BJ (cell line): ENCODE data around the gene UST. TPM values are rescaled to one million over a fixed set of nuclear protein-coding genes. Genes with fewer than 3 reads are reported as not detected.

Source experiments
- CTCF ChIA-PET: fragments of 350-600 bp; formaldehyde crosslinking; extraction: SDS; loops from one replicate; lab custom pipeline; 2021; ENCODE audit warnings: antibody characterized with exemption, inconsistent platforms; lab: Yijun Ruan, JAX
- POLR2A ChIA-PET: fragments of 300-600 bp; sonication (Branson Sonifier 250); formaldehyde crosslinking; extraction: SDS; loops from one replicate; lab custom pipeline; 2021; ENCODE audit warnings: antibody characterized with exemption; lab: Charles Lee
- DNase-seq: peaks from one replicate; pipeline ENCODE4 v3.0.0-alpha.2; 2011; ENCODE audit warnings: low read depth
- H3K27me3 ChIP-seq: 2 replicates; pipeline ENCODE4 v1.6.0; 2011; ENCODE audit warnings: low read length; ENCODE audit not compliant: control insufficient read depth, insufficient read depth
- H3K36me3 ChIP-seq: 2 replicates; pipeline ENCODE4 v1.5.1; 2011; ENCODE audit warnings: low read length; ENCODE audit not compliant: control insufficient read depth, insufficient read depth
- H3K4me3 ChIP-seq: 2 replicates; pipeline ENCODE4 v1.5.1; 2011; ENCODE audit warnings: low read depth, mild to moderate bottlenecking, control low read depth, low read length
- polyA plus RNA-seq: library from polyadenylated mRNA; depleted of rRNA; stranded (reverse); fragments of >200 nt; gene quantifications from 2 replicates; pipeline ENCODE4 v1.2.3, GENCODE V29; 2011
- TF ChIP-seq, protein P1 (sequence below): IDR thresholded peaks from 2 replicates; pipeline ENCODE4 v1.5.1; 2011; ENCODE audit warnings: low read depth, mild to moderate bottlenecking, control low read depth, inconsistent platforms, low read length, moderate library complexity; ENCODE audit not compliant: insufficient read depth

Gene UST
- polyA plus RNA-seq, 1 experiment: 6.8 TPM

GRCh38 chr6:149079911-149080491, 333.2 kb downstream of the UST start:
- DNase-seq: peak; percentile 21
- CTCF ChIA-PET: interaction anchor here (1.0 to 2.6 kb wide), 14 partner anchors 9 to 501 kb away, joined by 3 to 38 read pairs (median 3); no protein-coding TSS in a partner anchor
- TF ChIP-seq, protein P1, sequence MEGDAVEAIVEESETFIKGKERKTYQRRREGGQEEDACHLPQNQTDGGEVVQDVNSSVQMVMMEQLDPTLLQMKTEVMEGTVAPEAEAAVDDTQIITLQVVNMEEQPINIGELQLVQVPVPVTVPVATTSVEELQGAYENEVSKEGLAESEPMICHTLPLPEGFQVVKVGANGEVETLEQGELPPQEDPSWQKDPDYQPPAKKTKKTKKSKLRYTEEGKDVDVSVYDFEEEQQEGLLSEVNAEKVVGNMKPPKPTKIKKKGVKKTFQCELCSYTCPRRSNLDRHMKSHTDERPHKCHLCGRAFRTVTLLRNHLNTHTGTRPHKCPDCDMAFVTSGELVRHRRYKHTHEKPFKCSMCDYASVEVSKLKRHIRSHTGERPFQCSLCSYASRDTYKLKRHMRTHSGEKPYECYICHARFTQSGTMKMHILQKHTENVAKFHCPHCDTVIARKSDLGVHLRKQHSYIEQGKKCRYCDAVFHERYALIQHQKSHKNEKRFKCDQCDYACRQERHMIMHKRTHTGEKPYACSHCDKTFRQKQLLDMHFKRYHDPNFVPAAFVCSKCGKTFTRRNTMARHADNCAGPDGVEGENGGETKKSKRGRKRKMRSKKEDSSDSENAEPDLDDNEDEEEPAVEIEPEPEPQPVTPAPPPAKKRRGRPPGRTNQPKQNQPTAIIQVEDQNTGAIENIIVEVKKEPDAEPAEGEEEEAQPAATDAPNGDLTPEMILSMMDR: no peak
- Histone ChIP-seq H3K4me3 (no peak overlapping the region), H3K27me3 (no peaks in the 10 kb centered on the region), H3K36me3 (no peaks in the 10 kb centered on the region)
- POLR2A ChIA-PET: interaction anchor here (0.5 to 0.8 kb wide), 4 partner anchors 14 to 263 kb away, joined by 3 to 22 read pairs (median 4); no protein-coding TSS in a partner anchor

DNA sequence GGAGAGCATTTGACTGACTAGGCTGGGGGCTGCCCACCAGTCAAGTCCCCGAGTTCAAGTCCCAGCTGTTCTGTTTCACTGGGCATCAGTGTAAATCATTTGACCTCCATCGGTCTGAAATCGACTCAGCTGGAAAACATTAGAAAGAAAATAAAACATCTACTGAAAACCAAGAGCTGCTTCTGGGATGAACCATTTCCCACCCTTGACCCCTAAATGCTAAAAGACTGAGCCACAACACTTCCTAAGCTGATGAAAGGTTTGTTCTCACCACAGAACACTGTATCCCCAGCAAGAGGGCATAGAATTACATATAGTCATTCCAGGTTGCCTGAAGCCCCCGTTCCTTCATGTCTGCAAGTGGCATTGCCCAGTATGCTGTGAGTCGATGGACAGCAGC, 333.7 kb downstream of the UST start:
- TF ChIP-seq, protein P1: no peak
- CTCF ChIA-PET: interaction anchor here (1.0 to 2.6 kb wide), 14 partner anchors 9 to 502 kb away, joined by 3 to 38 read pairs (median 3); no protein-coding TSS in a partner anchor
- no peaks in the 10 kb centered on the region for H3K27me3 ChIP-seq
- POLR2A ChIA-PET: interaction anchor here (0.6 to 0.8 kb wide), 2 partner anchors 36 to 52 kb away, joined by 3 to 4 read pairs; no protein-coding TSS in a partner anchor
- no peaks in the 10 kb centered on the region for H3K36me3 ChIP-seq
- DNase-seq: peak; percentile 10
- no peak overlapping the region for H3K4me3 ChIP-seq

- TF ChIP-seq, protein P1: no peak
- DNase-seq: no peak
- no peak overlapping the region for H3K4me3 ChIP-seq
- no peaks in the 10 kb centered on the region for H3K27me3 ChIP-seq
- ChIA-PET POLR2A (no interaction called here), CTCF (interaction anchor here (0.6 to 2.6 kb wide), 7 partner anchors 11 to 503 kb away, joined by 3 to 38 read pairs (median 3); no protein-coding TSS in a partner anchor)
- H3K36me3 ChIP-seq: no peaks in the 10 kb centered on the region
Measured at GRCh38 chr6:149081281-149081680, 334.5 kb downstream of the UST start.

- H3K27me3 ChIP-seq: no peaks in the 10 kb centered on the region
- no peak overlapping the region for H3K4me3 ChIP-seq
- no peak for DNase-seq
- ChIA-PET POLR2A (no interaction called here), CTCF (interaction anchor here (0.5 to 2.5 kb wide), 9 partner anchors 13 to 435 kb away, joined by 3 to 18 read pairs (median 4); no protein-coding TSS in a partner anchor)
- TF ChIP-seq, protein P1: peak; percentile 79
- H3K36me3 ChIP-seq: no peaks in the 10 kb centered on the region
Measured at GRCh38 chr6:149082320-149082719, 335.5 kb downstream of the UST start.

DNA sequence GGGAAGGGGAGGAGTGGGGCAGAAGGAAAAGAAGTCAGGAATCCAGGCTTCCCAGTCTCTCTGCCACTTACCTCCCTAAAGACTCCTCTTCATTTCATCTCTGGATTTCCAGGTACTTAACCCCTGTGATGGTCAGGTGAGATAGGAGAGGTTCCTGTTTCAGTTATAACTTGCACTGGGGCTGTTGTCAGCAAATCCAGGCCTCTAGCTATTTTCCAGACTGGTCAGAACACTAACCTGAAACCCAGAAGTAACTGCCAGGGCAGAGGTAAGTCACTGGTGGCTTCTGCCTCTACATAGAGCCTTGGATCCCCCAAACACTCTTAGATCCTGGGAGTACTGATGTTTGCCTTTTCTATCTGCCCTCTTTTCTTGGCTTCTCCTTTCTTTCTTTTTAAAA, 337.2 kb downstream of the UST start:
- ChIA-PET CTCF (interaction anchor here (1.1 to 2.8 kb wide), 4 partner anchors 11 to 348 kb away, joined by 3 to 20 read pairs (median 11); no protein-coding TSS in a partner anchor), POLR2A (no interaction called here)
- TF ChIP-seq, protein P1: no peak
- Histone ChIP-seq H3K27me3 (peaks cover 2% of the 10 kb centered on the region), H3K36me3 (no peaks in the 10 kb centered on the region), H3K4me3 (no peak overlapping the region)
- no peak for DNase-seq
